GM21381 (cell line): Measurements from ENCODE around the gene PSMD9.
"Not testable (repeated sequence)": the region's sequence is repeated elsewhere in the genome, so short reads cannot be mapped to it uniquely, and the experiment has no call there.

Experiments
- ATAC-seq: cut with Tn5 transposase; IDR thresholded peaks from one replicate; pipeline ENCODE4 v1.9.1; 2021; ENCODE audit warnings: mild to moderate bottlenecking, moderate library complexity; ENCODE audit not compliant: unreplicated experiment

The PSMD9 gene

GRCh38 chr12:121872546-121873215, 15.9 kb upstream of the PSMD9 start:
- no peak for ATAC-seq

DNA sequence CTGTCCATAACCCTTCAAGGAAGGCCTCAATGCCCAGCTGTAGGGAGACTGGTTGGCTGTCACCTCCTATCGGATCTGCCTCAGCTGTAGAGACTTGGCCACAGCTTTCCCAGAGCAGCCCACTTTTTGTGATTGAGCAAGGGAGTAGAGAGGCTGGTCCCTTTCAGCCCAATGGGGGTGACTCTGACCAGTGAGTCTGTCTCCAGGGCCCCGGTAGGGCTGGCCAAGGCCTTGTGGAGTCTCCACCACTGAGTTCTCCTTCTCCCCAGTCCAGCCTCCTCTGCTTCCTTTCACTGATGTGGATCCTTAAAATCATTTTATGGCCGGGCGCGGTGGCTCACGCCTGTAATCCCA, 15.4 kb upstream of the PSMD9 start:
- ATAC-seq: no peak

DNA sequence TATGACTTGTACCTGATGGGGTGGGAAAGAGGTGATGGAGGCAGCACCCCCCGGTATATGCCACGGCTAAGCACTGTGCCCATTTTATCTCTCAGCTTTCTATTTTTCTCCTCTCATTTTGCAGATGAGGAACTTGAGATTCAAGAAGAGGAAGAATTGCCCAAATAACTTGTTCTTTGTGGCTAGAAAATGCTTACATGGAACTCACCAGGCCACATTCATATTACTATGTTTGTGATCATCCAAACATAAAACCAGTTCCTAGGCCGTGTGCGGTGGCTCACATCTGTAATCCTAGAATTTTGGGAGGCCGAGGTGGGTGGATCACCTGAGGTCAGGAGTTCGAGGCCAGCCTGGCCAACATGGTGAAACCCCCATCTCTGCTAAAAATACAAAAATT, 14.5 kb upstream of the PSMD9 start:
- ATAC-seq: no peak

DNA sequence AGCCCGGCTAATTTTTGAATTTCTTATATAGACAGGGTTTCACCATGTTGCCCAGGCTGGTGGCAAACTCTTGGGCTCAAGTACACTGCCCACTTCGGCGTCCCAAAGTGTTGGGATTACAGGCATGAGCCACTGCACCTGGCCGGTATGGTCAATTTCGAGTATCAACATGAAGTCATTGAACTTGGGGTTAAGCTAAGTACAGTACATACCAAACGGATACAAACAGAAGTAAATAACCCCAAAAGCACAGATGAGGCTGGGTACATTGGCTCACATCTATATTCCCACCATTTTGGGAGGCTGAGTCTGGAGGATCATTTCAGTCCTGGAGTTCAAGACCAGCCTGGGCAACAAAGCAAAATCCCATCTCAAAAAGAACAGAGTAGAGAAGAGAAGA, 13.0 kb upstream of the PSMD9 start:
- ATAC-seq: no peak

DNA sequence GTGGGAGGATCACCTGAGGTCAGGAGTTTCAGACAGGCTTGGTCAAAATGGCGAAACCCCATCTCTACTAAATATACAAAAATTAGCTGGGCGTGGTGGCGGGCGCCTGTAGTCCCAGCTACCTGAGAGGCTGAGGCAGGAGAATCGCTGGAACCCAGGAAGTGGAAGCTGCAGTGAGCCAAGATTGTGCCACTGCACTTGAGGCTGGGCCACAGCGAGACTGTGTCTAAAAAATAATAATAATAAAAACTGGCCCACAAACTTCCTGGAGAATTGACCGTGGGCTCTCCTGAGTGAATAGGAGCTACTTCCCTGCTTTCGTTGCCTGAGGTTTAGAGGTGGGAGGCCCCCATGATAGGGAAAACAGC, 12.5 kb upstream of the PSMD9 start:
- ATAC-seq: not testable (repeated sequence)

- no peak for ATAC-seq
These were observed 5.3 kb upstream of the PSMD9 start for GRCh38 chr12:121883315-121883660.

DNA sequence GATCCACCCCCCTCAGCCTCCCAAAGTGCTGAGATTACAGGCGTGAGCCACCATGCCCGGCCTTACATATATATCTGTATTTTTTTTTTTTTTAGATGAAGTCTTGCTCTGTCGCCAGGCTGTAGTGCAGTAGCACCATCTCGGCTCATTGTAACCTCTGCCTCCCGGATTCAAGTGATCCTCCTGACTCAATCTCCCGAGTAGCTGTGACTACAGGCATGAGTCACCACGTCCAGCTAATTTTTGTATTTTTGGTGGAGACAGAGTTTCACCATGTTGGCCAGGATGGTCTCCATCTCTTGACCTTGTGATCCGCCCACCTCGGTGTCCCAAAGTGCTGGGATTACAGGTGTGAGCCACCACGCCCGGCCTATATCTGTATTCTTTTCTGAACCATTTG, 3.5 kb upstream of the PSMD9 start:
- not testable (repeated sequence) for ATAC-seq

DNA sequence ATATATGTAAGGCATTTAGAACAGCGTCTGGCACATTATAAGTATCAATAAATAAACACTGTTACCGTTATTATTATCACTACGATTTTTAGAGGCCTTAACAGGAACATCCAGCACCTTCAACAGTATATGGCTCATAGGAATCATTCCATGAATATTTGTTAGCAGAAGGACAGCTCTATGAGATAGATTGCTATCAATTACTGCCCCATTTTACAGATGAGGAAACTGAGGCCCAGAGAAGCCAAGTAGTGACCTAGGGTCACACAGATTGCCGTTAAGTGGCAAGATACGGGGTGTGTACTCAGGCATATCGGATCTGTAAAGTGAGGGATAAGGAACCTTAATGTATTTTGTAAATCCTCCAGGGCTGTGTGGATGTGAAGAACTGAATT, 510 bp upstream of the PSMD9 start:
- ATAC-seq: no peak

DNA sequence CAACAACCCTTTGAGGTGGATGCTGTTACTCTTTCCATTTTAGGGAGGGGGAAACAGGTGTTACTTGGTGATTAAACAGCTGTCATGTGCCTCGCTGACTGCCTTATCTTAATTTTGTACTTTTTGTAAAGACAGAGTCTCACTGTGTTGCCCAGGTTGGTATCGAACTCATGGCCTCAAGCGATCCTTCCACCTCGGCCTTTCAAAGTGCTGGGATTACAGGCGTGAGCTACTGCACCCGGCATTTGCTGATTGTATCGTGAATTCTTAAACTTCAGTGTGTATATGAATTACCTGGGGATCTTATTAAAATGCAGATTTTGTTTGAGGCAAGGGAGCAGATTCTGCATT, 659 bp downstream of the PSMD9 start:
- no peak for ATAC-seq

DNA sequence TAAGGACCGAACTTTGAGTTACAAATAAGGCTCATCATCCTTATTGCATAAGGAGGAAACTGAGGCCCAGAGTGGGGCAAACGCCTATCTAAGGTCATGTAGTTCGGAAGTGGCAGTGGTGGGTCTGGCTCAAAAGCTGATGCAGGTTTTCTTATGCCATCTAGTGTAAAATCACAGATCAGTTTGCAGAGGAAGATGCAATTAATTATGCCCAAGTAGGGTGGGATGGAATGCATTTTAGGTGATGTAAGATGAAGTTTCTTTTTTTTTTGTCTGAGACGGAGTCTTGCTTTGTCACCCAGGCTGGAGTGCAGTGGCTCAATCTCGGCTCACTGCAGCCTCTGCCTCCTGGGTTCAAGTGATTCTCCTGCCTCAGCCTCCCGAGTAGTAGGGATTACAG, 1.1 kb downstream of the PSMD9 start:
- not testable (repeated sequence) for ATAC-seq

DNA sequence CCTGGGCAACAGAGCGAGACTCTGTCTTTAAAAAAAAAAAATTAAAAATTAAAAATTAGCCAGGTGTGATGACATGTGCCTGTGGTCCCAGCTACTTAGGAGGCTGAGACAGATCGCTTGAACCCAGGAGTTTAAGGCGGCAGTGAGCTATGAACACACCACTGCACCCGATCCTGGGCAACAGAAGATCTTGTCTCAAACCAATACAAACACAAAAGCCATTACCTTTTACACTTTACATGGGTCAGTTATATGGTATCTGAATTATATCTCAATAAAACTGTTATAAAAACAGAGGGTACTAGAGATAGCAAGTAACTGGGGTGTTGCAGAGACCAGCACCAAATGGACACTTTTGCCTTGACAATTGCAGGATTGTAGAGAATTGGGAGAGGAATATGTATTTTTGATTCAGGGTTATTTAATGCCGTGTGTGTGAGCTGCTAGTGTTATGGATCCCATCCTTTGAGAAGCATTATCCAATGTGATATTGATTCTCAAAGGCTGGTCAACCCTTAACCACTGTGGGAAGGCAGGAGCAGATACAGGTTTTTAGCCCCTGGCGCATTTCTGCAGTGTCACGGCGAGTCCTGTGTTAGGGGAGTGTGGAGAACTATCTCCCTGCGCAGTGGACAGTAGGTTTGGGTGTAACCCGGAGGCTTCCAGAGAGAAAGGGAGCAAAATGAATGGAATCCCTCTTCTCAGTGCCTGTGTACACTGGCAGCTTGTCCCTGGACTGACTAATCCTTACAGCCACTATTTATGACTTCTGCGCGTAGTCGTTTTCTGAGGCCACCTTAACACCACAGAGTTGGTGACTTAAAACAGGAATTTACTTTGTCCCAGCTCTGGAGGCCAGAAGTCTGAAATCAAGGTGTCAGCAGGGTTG, 4.3 kb downstream of the PSMD9 start:
- ATAC-seq: no peak

- ATAC-seq: no peak
These were observed 5.4 kb downstream of the PSMD9 start for GRCh38 chr12:121893961-121894460.

- ATAC-seq: no peak
These were observed 6.0 kb downstream of the PSMD9 start for GRCh38 chr12:121894633-121895032.

GRCh38 chr12:121898287-121898686, 9.7 kb downstream of the PSMD9 start:
- no peak for ATAC-seq

DNA sequence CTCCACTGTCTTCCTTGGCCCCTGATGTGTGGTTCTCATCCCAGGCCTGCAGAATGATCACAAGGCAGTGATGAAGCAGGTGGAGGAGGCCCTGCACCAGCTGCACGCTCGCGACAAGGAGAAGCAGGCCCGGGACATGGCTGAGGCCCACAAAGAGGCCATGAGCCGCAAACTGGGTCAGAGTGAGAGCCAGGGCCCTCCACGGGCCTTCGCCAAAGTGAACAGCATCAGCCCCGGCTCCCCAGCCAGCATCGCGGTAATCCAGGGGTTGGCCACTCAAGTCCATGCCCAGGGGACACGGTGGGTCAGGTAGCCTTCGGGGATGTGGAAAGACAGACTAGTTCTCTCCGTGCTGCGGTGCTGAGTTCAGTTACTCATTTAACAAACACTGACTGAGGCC, 11.0 kb downstream of the PSMD9 start:
- ATAC-seq: no peak

DNA sequence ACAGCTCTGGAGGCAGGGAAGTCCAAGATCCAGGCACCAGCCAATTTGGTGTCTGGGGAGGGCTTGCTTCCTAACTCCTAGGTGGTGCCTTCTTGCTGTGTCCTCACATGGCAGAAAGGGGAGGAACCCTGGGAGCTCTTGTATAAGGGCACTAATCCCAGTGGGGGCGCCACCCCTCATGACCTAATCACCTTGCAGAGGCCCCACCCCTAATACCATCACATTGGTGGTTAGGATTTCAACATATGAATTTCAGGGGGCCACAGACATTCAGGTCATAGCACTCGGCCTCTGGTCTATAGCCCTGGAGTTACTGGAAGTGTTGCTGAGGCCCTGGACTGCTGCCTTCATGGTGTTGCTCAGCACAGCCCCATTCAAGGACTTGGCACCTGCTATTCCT, 14.6 kb downstream of the PSMD9 start:
- ATAC-seq: no peak

DNA sequence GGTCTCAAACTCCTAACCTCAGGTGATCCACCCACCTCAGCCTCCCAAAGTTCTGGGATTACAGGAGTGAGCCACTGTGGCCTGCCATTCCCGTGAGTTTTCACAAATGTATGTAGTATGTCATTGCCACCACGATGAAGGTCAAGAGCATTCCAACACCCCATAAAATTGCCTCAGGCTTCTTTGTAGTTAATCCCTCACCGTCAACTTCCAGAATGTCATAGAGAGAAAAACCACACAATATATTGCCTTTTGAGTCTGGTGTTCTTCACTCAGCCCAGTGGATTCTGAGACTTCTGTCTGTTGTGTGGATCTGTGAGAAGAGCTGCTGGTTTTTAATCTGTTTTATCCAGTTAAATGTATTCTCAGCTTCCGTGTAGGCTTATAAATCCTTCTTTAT, 17.2 kb downstream of the PSMD9 start:
- no peak for ATAC-seq

DNA sequence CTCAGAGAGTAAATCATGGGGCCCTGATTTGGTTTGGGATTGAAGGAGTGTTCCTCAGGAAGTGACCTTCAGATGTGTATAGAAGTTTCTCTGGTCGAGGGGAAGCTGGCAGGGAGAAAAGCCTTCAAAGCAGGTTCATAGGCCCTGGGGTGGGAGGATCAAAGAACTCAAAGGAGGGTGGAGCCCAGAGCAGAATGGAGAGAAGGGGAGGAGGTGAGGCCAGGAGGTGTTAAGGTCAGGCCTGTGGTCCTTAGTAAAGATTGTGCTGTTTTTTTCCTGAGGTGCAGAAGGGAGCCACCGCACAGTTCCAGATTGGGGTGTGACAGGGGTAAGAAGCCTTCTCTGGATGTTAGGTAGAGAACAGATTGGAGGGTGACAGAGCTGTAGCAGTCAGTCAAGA, 20.1 kb downstream of the PSMD9 start:
- ATAC-seq: no peak

DNA sequence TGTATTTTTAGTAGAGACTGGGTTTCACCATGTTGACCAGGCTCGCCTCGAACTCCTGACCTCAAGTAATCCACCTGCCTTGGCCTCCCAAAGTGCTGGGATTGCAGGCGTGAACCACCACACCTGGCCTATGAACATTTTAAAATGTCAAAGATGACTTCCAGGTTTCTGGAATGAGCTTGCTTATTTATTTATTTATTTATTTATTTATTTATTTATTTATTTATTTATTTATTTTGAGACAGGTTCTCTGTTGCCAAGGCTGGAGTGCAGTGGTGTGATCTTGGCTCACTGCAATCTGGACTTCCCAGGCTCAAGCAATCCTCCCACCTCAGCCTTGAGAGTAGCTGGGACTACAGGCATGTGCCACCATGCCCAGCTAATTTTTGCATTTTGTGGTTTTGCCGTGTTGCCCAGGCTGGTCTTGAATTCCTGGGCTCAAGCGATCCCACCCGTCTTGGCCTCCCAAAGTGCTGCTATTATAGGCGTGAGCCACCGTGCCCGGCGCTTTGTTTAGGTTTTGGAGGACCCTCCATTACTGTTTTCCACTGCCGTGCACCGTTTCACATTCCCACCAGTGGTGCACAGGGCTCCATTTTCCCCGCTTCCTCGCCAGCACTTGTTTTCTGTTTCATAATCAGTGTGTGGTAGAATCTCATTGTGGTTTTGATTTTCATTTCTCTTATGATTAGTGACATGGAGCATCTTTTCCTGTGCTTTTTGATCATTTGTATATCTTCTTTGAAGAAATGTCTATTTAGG, 23.4 kb downstream of the PSMD9 start:
- peak; percentile 66 for ATAC-seq

- ATAC-seq: no peak
These were observed 27.3 kb downstream of the PSMD9 start for GRCh38 chr12:121915841-121916321.

- ATAC-seq: no peak
These were observed 28.1 kb downstream of the PSMD9 start for GRCh38 chr12:121916719-121917118.
